Thyroid gland (tissue), 4 donors: ENCODE results near the gene ITFG1. TPM values are rescaled to one million over a fixed set of nuclear protein-coding genes. Genes with fewer than 3 reads are reported as not detected.

Experiments used
- DNase-seq, 2 donors: peaks; one replicate each; pipeline ENCODE4 v3.0.0-alpha.2; 2019
- H3K27ac ChIP-seq, 3 donors: fragments of 200-600 bp; sonication (generic); 1 replicate in 2 of 3; 2 replicates in 1 of 3; pipeline ENCODE4 v1.5.1; 2016 to 2019; ENCODE audit warnings: mild to moderate bottlenecking in 1 of 3, moderate library complexity in 1 of 3
- H3K27me3 ChIP-seq: fragments of 200-600 bp; sonication (generic); one replicate; pipeline ENCODE4 v1.5.1; 2019
- H3K36me3 ChIP-seq, 2 donors: fragments of 200-600 bp; sonication (generic); one replicate each; pipeline ENCODE4 v1.5.1; 2016 to 2019
- H3K4me1 ChIP-seq, 2 donors: fragments of 200-600 bp; sonication (generic); one replicate each; pipeline ENCODE4 v1.5.1; 2017 to 2019
- H3K4me3 ChIP-seq, 3 donors: fragments of 200-600 bp; sonication (generic); replicated peaks in 1 of 3; 1 replicate in 2 of 3; 2 replicates in 1 of 3; pipeline ENCODE4 v1.5.1; 2016; ENCODE audit warnings: mild to moderate bottlenecking in 1 of 3
- H3K9me3 ChIP-seq: fragments of 200-600 bp; sonication (generic); one replicate; pipeline ENCODE4 v1.5.1; 2017
- CTCF ChIP-seq, 6 experiments: fragments of 200-600 bp in 3 of 6; fragments of 450-650 bp in 3 of 6; sonication (generic) in 3 of 6; IDR thresholded peaks; one replicate each; pipeline ENCODE4 v1.5.1; 2016 to 2019; ENCODE audit warnings: antibody characterized with exemption in 6 of 6, mild to moderate bottlenecking in 2 of 6, inconsistent platforms in 1 of 6, moderate library complexity in 1 of 6
- POLR2A ChIP-seq, 2 donors: fragments of 450-650 bp; IDR thresholded peaks; one replicate each; pipeline ENCODE4 v1.6.1; 2017; ENCODE audit warnings: antibody characterized with exemption in 2 of 2, mild to moderate bottlenecking in 2 of 2, moderate library complexity in 1 of 2
- WGBS, 2 donors: methylation state at CpG; one replicate each; pipeline ENCODE4 v1.1.5; 2017; 5-methylcytosine and 5-hydroxymethylcytosine counted together
- intact Hi-C: fragments of 100-400 bp; cut with DNase I; formaldehyde crosslinking; loops from one replicate; pipeline ENCODE4 v1.15.1; 2023
- total RNA-seq, 4 donors: library from RNA; depleted of rRNA; stranded (reverse); fragments of >200 nt; gene quantifications; one replicate each; pipeline ENCODE4 v1.2.3, GENCODE V29; 2016

Gene ITFG1
- total RNA-seq, 4 donors from 2014 or later = 64.8 to 75.6 (median 71.7) TPM

- Histone ChIP-seq H3K36me3 (no peaks in the 10 kb centered on the region), H3K9me3 (no peaks in the 10 kb centered on the region), H3K4me1 (no peaks in the 10 kb centered on the region), H3K27me3 (no peaks in the 10 kb centered on the region), H3K27ac (no peak overlapping the region), H3K4me3 (no peak overlapping the region)
- no peak for DNase-seq
- TF ChIP-seq POLR2A (IDR thresholded peaks at IDR 0.05) (no peak), CTCF (IDR thresholded peaks at IDR 0.05) (no peak)
- intact Hi-C loops = no loop called here
Observed at GRCh38 chr16:47323241-47323640, 137.6 kb downstream of the ITFG1 start.

GRCh38 chr16:47320546-47321310 lies 140.1 kb downstream of the ITFG1 start:
- TF ChIP-seq POLR2A (IDR thresholded peaks at IDR 0.05) = no peak
- no peak for TF ChIP-seq CTCF (IDR thresholded peaks at IDR 0.05)
- intact Hi-C loops = no loop called here
- Histone ChIP-seq H3K4me1 (no peaks in the 10 kb centered on the region), H3K27me3 (no peaks in the 10 kb centered on the region), H3K27ac (no peak overlapping the region), H3K36me3 (no peaks in the 10 kb centered on the region), H3K9me3 (no peaks in the 10 kb centered on the region), H3K4me3 (no peak overlapping the region)
- DNase-seq = no peak

- TF ChIP-seq CTCF (IDR thresholded peaks at IDR 0.05) = no peak
- no peak for TF ChIP-seq POLR2A (IDR thresholded peaks at IDR 0.05)
- DNase-seq = no peak
- Histone ChIP-seq H3K4me3 (no peak overlapping the region), H3K36me3 (peaks cover 0 to 3% of the 10 kb centered on the region in 2 donors), H3K27me3 (no peaks in the 10 kb centered on the region), H3K27ac (no peak overlapping the region), H3K9me3 (no peaks in the 10 kb centered on the region), H3K4me1 (no peaks in the 10 kb centered on the region)
- 97 to 98% methylated on average over 7 of the region's 7 CpGs for WGBS, 2 donors
- intact Hi-C loops = no loop called here
Observed at GRCh38 chr16:47317465-47318240, 143.2 kb downstream of the ITFG1 start.

GRCh38 chr16:47316442-47317015 lies 144.3 kb downstream of the ITFG1 start:
- Histone ChIP-seq H3K36me3 (peaks cover 0 to 3% of the 10 kb centered on the region in 2 donors), H3K9me3 (no peaks in the 10 kb centered on the region), H3K27ac (no peak overlapping the region), H3K4me3 (no peak overlapping the region), H3K27me3 (no peaks in the 10 kb centered on the region), H3K4me1 (no peaks in the 10 kb centered on the region)
- 93 to 95% methylated on average over 2 of the region's 2 CpGs for WGBS, 2 donors
- intact Hi-C loops = no loop called here
- TF ChIP-seq CTCF (IDR thresholded peaks at IDR 0.05) (no peak), POLR2A (IDR thresholded peaks at IDR 0.05) (no peak)
- no peak for DNase-seq
